K562 (cell line): Measurements from ENCODE around the gene TMEM121B.

Experiments used
- FOSL1 ChIP-seq: fragments of 200-800 bp; sonication (Bioruptor generic); conservative IDR thresholded peaks from 2 replicates; pipeline ENCODE4 v1.6.1; 2016; ENCODE audit warnings: missing genetic modification characterization, missing compliant biosample characterization
- HINFP ChIP-seq: fragments of 450-650 bp; conservative IDR thresholded peaks from 2 replicates; pipeline ENCODE4 v1.6.1; 2016; ENCODE audit warnings: missing genetic modification characterization, low read depth, mild to moderate bottlenecking, control low read depth, missing compliant biosample characterization

GRCh38 chr22:17137170-17137569 is 16.0 kb upstream of the TMEM121B start:
- no peak for TF ChIP-seq FOSL1 (tag)
- no peak for TF ChIP-seq HINFP (tag)
